EL (cell line): Measurements from ENCODE around the gene CSGALNACT2.

Experiments used
- DNase-seq: peaks from one replicate; pipeline ENCODE4 v3.0.0-alpha.2; 2016

CSGALNACT2 gene

GRCh38 chr10:43112608-43112961, 25.7 kb upstream of the CSGALNACT2 start:
- DNase-seq: no peak

- DNase-seq: no peak
Measured at GRCh38 chr10:43113201-43114087, 24.8 kb upstream of the CSGALNACT2 start.

GRCh38 chr10:43114088-43114742, 24.0 kb upstream of the CSGALNACT2 start:
- no peak for DNase-seq

GRCh38 chr10:43114743-43115611, 23.3 kb upstream of the CSGALNACT2 start:
- no peak for DNase-seq

- DNase-seq: no peak
Measured at GRCh38 chr10:43115881-43116595, 22.2 kb upstream of the CSGALNACT2 start.

- DNase-seq: no peak
Measured at GRCh38 chr10:43116596-43116995, 21.6 kb upstream of the CSGALNACT2 start.

GRCh38 chr10:43117031-43117776, 21.0 kb upstream of the CSGALNACT2 start:
- no peak for DNase-seq

GRCh38 chr10:43117777-43118583, 20.3 kb upstream of the CSGALNACT2 start:
- DNase-seq: no peak

GRCh38 chr10:43118631-43119415, 19.4 kb upstream of the CSGALNACT2 start:
- no peak for DNase-seq

- DNase-seq: no peak
Measured at GRCh38 chr10:43119416-43120115, 18.7 kb upstream of the CSGALNACT2 start.

GRCh38 chr10:43120116-43120928, 17.9 kb upstream of the CSGALNACT2 start:
- no peak for DNase-seq

GRCh38 chr10:43120929-43121314, 17.3 kb upstream of the CSGALNACT2 start:
- no peak for DNase-seq

GRCh38 chr10:43121444-43121843, 16.8 kb upstream of the CSGALNACT2 start:
- no peak for DNase-seq

GRCh38 chr10:43122096-43122495, 16.1 kb upstream of the CSGALNACT2 start:
- DNase-seq: no peak

GRCh38 chr10:43122826-43123225, 15.4 kb upstream of the CSGALNACT2 start:
- DNase-seq: no peak

- no peak for DNase-seq
Measured at GRCh38 chr10:43123361-43124093, 14.7 kb upstream of the CSGALNACT2 start.

GRCh38 chr10:43124094-43124521, 14.1 kb upstream of the CSGALNACT2 start:
- no peak for DNase-seq
